ENCODE measurements around the gene KCNE4.

KCNE4 gene

DNA sequence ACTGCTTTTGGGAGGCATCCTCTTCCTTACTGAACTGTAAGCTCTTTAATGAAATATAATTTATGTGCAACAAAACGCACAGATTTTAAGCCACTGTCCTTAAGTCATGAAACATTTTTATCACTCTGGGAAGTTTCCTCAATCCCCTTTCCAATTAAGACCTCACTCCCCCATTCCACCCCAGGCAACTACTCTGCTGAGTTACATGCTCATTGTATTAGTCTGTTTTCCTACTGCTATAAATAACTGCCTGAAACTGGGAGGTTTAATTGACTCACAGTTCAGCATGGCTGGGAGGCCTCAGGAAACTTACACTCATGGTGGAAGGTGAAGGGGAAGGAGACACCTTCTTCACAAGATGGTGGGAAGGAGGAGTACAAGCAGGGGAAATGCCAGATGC, 46.5 kb upstream of the KCNE4 start:
- ATAC-seq: no peak
- TF ChIP-seq TOX (CRISPR knock-in tag; IDR thresholded peaks at IDR 0.05; ENCODE audit: borderline replicate concordance) (no peak), ZNF70 (CRISPR knock-in tag; IDR thresholded peaks at IDR 0.05) (no peak), ZFP3 (CRISPR knock-in tag; IDR thresholded peaks at IDR 0.05) (no peak), ZNF8 (CRISPR knock-in tag; IDR thresholded peaks at IDR 0.05) (no peak), PPARA (CRISPR knock-in tag; IDR thresholded peaks at IDR 0.05; ENCODE audit: borderline replicate concordance) (no peak), ESRRG (CRISPR knock-in tag; IDR thresholded peaks at IDR 0.05) (no peak), GLIS3 (CRISPR knock-in tag; IDR thresholded peaks at IDR 0.05) (no peak), SNAI2 (CRISPR knock-in tag; IDR thresholded peaks at IDR 0.05) (no peak)
- TF ChIP-seq, protein P1, sequence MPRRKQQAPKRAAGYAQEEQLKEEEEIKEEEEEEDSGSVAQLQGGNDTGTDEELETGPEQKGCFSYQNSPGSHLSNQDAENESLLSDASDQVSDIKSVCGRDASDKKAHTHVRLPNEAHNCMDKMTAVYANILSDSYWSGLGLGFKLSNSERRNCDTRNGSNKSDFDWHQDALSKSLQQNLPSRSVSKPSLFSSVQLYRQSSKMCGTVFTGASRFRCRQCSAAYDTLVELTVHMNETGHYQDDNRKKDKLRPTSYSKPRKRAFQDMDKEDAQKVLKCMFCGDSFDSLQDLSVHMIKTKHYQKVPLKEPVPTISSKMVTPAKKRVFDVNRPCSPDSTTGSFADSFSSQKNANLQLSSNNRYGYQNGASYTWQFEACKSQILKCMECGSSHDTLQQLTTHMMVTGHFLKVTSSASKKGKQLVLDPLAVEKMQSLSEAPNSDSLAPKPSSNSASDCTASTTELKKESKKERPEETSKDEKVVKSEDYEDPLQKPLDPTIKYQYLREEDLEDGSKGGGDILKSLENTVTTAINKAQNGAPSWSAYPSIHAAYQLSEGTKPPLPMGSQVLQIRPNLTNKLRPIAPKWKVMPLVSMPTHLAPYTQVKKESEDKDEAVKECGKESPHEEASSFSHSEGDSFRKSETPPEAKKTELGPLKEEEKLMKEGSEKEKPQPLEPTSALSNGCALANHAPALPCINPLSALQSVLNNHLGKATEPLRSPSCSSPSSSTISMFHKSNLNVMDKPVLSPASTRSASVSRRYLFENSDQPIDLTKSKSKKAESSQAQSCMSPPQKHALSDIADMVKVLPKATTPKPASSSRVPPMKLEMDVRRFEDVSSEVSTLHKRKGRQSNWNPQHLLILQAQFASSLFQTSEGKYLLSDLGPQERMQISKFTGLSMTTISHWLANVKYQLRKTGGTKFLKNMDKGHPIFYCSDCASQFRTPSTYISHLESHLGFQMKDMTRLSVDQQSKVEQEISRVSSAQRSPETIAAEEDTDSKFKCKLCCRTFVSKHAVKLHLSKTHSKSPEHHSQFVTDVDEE (CRISPR knock-in tag; IDR thresholded peaks at IDR 0.05): no peak
- TF ChIP-seq, protein P2, sequence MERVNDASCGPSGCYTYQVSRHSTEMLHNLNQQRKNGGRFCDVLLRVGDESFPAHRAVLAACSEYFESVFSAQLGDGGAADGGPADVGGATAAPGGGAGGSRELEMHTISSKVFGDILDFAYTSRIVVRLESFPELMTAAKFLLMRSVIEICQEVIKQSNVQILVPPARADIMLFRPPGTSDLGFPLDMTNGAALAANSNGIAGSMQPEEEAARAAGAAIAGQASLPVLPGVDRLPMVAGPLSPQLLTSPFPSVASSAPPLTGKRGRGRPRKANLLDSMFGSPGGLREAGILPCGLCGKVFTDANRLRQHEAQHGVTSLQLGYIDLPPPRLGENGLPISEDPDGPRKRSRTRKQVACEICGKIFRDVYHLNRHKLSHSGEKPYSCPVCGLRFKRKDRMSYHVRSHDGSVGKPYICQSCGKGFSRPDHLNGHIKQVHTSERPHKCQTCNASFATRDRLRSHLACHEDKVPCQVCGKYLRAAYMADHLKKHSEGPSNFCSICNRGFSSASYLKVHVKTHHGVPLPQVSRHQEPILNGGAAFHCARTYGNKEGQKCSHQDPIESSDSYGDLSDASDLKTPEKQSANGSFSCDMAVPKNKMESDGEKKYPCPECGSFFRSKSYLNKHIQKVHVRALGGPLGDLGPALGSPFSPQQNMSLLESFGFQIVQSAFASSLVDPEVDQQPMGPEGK (CRISPR knock-in tag; IDR thresholded peaks at IDR 0.05; ENCODE audit: borderline replicate concordance): no peak

DNA sequence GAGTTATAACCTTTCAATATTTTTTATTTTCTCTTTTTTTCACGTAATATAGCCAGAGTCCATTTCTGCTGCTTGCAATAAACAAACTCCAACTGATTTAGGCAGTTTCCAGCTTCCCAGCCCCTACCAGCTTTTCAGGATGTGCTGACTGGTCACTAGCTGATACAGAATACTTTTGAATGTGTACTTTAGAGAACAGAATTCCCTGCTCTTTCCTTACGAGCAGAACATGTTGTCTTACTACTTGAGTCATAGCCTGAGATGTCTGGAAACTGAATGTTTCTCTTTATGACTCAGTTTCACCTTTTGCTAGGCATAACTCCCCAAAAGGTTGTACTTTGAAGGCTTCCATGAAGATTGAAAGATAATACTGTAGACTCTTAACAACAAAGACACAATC, 44.5 kb upstream of the KCNE4 start:
- no peak for ATAC-seq
- no peak for TF ChIP-seq BACH2 (CRISPR knock-in tag; IDR thresholded peaks at IDR 0.05; ENCODE audit: borderline replicate concordance)
- TF ChIP-seq TCF4 (CRISPR knock-in tag; IDR thresholded peaks at IDR 0.05; ENCODE audit: borderline replicate concordance): no peak
- no peak for TF ChIP-seq CSDC2 (CRISPR knock-in tag; IDR thresholded peaks at IDR 0.05)
- TF ChIP-seq ZNF70 (CRISPR knock-in tag; IDR thresholded peaks at IDR 0.05): no peak
- no peak for TF ChIP-seq TOX (CRISPR knock-in tag; IDR thresholded peaks at IDR 0.05; ENCODE audit: borderline replicate concordance)
- TF ChIP-seq, protein P2 (CRISPR knock-in tag; IDR thresholded peaks at IDR 0.05; ENCODE audit: borderline replicate concordance): no peak
- TF ChIP-seq RARB (CRISPR knock-in tag; IDR thresholded peaks at IDR 0.05): no peak
- TF ChIP-seq, protein P3, sequence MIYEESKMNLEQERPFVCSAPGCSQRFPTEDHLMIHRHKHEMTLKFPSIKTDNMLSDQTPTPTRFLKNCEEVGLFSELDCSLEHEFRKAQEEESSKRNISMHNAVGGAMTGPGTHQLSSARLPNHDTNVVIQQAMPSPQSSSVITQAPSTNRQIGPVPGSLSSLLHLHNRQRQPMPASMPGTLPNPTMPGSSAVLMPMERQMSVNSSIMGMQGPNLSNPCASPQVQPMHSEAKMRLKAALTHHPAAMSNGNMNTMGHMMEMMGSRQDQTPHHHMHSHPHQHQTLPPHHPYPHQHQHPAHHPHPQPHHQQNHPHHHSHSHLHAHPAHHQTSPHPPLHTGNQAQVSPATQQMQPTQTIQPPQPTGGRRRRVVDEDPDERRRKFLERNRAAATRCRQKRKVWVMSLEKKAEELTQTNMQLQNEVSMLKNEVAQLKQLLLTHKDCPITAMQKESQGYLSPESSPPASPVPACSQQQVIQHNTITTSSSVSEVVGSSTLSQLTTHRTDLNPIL (CRISPR knock-in tag; IDR thresholded peaks at IDR 0.05; ENCODE audit: low read depth): no peak
- no peak for TF ChIP-seq ISL1 (CRISPR knock-in tag; IDR thresholded peaks at IDR 0.05)
- no peak for TF ChIP-seq ESRRG (CRISPR knock-in tag; IDR thresholded peaks at IDR 0.05)
- no peak for TF ChIP-seq ZNF565 (CRISPR knock-in tag; conservative IDR thresholded peaks at IDR 0.05; ENCODE audit: low read depth)
- TF ChIP-seq, protein P1 (CRISPR knock-in tag; IDR thresholded peaks at IDR 0.05): no peak
- no peak for TF ChIP-seq ZFP30 (CRISPR knock-in tag; IDR thresholded peaks at IDR 0.05)
- TF ChIP-seq, protein P4, sequence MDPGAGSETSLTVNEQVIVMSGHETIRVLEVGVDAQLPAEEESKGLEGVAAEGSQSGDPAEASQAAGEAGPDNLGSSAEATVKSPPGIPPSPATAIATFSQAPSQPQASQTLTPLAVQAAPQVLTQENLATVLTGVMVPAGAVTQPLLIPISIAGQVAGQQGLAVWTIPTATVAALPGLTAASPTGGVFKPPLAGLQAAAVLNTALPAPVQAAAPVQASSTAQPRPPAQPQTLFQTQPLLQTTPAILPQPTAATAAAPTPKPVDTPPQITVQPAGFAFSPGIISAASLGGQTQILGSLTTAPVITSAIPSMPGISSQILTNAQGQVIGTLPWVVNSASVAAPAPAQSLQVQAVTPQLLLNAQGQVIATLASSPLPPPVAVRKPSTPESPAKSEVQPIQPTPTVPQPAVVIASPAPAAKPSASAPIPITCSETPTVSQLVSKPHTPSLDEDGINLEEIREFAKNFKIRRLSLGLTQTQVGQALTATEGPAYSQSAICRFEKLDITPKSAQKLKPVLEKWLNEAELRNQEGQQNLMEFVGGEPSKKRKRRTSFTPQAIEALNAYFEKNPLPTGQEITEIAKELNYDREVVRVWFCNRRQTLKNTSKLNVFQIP (CRISPR knock-in tag; IDR thresholded peaks at IDR 0.05; ENCODE audit: borderline replicate concordance, low read depth): no peak
- TF ChIP-seq GLIS3 (CRISPR knock-in tag; IDR thresholded peaks at IDR 0.05): no peak
